Measurements from ENCODE around the gene WASF3.

GRCh38 chr13:26656919-26657318 is 99.4 kb downstream of the WASF3 start:
- TF ChIP-seq CTCF (IDR thresholded peaks at IDR 0.05; ENCODE audit: low read length): 0 out of 2 replicates have a peak, but pooled peaks have one; percentile 5
- no peak for TF ChIP-seq EZH2 (optimal IDR thresholded peaks at IDR 0.05; ENCODE audit: low read depth, low read length)
